Fibroblast of the conjunctiva (primary cell): Measurements from ENCODE around the gene C1orf116.

Source experiments
- DNase-seq: peaks from one replicate; pipeline ENCODE4 v3.0.0-alpha.2; 2010; ENCODE audit warnings: low read depth

Gene C1orf116

DNA sequence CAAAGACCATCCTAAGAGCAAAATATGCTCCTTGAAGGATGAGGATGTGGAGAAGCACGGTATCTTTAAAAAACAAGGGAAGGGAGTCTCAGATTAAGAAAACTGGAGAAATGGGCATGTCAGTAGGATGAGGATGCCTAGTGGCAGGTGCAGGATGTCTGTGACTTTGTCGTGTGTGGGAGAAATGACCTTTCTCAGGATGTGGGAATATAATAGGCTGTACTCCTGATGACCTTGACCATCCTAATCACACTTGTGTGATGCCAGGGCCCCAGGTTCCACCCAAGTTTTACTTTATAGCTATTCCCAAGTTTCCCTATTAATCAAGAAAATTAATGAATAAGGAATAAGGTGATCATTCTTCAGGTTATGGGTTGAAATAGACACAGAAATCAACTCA, 12.9 kb downstream of the C1orf116 start:
- DNase-seq = no peak

DNA sequence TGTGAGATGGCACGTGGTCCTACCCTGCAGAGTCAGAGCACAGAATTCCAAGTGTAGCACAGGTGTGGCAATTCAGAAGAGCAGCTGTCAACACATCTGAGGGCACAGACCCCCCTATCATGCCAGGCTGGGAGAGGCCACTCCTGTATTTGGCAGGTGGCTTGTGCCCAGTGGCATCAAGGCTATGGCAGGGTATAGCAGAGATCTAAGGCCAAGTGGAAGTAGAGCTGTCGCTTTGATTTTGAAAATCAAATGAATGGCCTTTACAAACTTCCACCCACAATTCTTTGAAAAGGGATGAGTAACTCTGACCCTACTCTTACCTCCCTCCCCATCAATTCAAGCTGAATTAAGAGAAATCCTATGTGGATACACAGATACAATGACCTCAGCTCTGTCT, 13.4 kb downstream of the C1orf116 start:
- DNase-seq = no peak

DNA sequence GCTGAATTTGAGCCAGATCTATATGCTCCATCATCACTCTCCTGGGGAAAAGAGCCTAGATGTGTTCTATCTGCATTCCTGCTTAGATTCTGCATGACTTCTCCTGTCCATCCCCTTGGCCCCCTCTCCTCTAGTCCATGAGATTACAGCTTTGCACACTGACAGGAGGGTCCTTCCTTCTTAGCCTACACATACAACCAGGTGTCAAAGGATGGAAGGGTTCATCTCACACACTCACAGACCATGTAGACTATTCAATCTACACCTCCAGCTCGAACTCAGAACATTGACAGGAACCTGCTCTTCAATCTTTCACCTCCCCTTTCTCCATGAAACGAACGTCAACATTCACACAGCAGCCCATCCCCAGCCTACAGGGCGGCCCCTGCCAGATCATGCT, 13.8 kb downstream of the C1orf116 start:
- no peak for DNase-seq

DNA sequence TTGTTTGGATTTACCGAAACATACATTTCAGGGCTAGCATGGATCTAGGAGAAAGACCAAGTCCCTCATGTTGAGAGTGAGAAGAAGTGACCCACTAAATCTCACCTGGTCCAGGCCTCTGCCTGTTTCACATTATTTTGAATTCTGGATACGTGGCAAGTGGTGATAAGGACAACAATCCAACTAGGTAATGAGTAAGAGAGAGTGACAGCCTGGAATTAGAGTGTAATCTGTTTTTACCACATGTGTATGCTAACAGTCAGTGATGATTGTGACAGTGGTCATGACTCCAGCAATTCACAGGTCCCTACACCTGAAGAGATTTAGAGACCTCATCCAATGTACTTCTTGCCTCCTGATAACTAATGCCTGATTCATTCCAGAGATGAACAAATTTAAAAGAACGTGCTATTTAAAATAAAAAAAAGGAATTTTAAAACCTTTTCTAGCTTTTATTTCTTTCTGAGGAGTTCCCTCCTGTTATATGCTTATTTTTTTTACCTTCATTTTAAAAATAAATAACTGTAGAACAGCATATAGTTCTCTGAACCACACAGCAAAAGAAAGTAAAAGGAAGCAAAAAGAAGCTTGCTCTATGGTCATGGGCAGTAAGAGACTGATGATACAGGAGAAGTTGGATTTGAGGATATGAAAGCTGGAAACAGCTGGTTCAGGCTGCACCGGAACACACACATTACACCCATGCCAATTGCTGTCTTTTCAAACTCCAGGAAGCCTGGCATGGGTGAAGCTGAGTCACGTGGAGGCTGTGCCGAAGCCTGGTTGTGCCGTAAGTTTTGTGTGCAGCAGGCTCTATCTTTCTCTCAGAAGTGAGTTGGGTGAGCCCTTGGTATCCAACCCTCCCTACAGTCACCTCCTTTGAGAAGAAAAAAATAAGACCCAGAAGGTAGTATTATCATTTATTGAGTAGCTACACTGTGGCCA, 14.7 kb downstream of the C1orf116 start:
- DNase-seq = no peak

DNA sequence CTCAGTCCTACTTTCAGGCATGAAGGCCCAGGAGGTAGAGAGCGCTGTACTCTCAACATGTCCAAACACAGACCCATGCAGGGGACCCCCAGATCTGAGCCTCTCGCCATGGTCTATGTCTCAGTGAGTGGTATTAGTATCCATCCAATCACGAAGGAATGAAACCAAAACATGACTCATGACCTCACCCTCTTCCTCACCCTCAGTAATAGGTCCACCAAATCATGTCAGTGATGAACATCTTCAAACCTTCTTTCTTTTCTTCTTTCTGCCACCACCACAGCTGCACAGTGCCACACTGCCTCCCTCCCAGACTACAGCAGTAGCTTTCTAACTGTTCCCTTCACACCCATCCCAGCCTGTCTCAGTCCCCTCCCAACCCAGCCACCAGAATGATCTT, 16.8 kb downstream of the C1orf116 start:
- DNase-seq = no peak

DNA sequence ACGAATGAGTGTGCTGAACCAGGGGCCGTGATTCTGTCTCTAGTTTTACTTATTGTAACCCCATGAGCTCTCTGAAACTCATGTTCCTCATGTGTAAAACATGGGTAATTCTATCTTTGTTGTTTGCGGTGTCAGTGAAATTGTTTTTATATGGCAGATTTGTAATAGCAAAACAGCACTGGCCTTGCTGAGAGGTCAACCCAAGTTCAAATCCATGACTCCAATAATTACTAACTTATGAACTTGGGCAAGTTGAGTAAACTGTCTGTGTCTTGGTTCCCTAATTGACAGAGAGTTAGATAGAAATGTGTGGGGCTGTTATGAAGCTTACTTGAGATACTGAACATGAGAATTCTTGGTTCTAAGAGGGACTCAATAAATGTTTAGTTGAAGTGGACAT, 17.8 kb downstream of the C1orf116 start:
- DNase-seq = no peak

DNA sequence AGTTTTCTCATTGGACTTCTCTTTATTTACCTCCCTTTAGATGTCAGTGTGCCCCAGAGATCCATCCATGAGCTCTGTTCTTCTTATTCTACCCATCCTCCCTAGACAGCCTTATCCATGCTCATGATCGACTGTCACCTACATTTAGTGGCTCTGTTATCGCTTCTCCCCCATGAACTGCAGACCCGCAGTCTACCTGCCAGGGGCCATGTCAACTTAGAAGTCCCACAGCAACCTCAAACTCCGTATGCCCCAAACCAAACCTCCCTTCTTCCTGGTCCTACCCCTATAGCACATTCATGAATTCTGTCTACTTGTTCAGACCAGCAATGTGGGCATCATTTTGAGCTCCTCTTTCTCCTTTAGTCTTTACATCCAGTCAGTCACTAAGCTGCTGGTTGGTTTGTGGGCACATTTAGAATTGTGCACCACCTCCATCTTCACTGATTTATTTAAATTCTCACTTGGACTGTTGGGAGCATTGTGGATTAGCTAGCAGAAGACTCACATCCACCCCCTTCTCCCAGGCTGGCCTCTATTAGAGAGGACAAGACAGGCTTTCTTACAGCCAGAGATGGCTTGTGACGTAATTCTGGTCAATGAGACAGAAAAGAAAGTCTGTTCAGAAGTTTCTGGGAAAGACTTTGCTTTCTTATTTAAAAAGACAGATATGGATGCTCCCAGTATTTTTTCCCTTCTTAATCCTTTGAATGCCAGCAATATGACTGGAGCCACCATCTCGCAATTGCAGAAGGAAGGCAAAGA, 19.1 kb downstream of the C1orf116 start:
- no peak for DNase-seq

DNA sequence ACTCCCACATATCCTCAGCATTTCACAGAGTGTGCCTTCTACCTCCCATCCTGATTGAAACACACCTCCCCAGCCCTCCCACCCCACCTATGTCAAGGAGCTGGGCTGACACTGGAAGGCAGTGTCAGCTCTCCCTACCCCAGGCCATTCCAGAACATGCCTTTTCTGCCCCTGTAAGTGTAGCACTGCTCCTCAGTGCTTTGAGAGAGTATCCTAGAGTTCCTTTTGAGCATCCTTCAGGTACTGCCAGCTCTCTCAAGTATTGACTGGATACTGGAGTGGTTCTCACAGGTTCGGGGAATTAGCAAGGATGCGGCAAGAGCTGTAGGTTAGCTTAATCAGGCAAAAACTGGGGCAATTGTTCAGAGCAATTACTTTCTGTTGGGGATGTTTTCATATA, 21.8 kb downstream of the C1orf116 start:
- no peak for DNase-seq

DNA sequence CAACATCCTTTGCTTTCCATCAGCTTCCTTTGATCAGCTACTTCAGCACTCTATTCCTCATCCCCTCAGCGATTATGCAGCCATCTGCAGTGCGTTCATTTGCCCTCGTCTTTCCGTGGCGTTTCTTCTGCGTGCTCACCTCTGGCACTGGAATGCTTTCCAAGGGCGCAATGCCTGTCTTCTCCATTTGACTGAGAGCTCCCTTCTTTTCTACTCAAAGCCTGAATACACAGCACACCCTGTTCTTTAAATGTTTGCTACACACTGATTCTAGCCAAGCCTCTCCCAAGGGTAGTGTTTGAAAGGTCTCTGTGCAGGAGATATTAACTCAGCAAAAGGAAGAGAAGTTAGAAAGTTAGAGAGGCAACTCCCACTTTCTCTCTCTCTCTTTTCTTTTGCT, 22.6 kb downstream of the C1orf116 start:
- DNase-seq = no peak

DNA sequence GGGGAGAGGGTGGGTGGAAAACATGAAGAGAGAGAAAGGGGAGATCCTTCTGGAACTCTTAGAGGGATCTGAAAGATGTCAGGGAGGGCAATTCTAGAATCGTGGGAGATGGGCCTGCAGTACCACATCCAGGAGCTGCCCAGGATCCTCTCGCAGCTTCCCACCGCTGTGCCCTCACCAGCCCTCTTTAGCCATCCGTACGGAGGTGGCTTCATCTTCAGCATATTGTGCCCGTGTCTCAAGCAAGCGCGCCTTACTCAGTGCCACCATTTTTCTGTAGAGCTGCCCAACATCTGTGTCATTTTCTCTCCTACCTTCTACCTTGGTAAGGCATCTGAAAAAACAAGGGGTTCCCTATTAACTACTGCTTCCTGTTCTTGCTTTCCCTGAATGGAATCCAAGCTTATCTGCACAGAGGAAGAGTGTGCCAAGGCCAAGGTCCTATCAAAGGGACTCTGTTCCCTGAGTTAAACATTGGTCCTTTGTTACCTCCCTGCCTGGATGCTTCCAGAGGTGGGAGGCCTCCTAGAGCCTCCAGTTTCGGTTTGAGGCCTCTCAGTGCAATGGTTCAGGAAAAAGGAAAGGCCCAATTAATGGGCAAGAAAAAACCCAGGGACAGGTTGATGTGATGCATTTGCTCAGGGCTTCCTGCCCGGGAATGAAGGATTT, 23.2 kb downstream of the C1orf116 start:
- DNase-seq = no peak

DNA sequence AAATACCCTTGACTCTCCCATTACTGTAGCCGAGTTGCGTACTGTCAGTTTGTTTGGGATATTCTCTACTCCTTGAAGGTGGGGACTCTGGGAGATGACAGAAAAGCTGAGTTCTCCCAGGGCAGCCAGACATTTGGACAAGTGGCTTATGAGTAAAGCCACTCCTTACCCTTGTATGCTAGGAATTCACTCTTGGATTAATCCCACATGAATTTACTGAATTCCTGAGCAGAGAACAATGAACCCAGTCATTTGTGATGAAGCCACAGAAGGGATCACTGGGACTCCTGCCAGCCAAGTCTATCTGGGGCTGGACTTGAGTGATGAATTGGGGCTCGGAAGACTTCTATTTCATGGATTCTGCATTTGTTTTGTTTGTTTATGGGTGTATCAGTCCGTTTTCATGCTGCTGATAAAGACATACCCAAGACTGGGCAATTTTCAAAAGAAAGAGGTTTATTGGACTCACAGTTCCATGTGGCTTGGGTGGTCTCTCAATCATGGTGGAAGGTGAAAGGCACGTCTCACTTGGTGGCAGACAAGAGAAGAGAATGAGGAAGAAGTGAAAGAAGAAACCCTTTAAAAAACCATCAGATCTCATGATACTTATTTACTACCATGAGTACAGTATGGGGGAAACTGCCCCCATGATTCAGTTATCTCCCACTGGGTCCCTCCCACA, 25.1 kb downstream of the C1orf116 start:
- peak; percentile 10 for DNase-seq

DNA sequence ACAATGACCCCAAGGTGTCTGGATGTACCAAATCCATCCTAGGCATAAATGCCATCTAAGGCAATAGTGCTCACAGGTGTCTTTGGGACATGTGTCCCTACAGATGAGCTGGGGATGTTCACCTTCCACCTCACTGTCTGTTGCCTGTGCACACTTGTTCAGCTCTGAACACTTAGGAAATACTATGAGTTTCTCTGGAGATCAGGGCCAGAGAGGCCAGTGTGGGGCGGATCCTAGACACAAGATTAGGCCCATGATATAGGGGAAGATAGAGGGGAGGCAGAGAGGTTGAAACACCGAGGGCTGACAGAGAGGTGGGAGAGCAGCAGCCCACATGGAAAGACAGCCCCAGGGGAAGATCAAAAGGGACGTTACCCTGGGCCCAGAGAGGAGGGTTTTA, 25.6 kb downstream of the C1orf116 start:
- DNase-seq = no peak

DNA sequence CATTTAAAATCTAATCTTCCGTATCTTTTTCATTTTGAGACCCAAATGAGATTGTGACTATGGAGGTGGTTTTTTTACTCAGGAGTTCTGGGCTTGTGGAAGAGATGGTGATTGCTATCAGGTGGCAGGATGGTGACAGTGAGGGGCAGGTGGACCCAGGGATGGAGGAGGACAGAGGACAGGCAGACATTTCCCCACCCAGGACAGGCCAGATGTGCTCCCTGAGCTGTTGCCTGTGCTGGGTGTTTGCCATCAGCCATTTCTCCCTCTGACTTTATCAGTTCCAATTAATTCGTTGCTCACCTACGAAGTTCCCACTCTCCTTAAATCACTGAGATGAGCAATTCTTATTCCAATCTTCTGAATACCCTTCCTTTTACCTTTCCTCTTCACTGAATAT, 26.5 kb downstream of the C1orf116 start:
- DNase-seq = no peak

DNA sequence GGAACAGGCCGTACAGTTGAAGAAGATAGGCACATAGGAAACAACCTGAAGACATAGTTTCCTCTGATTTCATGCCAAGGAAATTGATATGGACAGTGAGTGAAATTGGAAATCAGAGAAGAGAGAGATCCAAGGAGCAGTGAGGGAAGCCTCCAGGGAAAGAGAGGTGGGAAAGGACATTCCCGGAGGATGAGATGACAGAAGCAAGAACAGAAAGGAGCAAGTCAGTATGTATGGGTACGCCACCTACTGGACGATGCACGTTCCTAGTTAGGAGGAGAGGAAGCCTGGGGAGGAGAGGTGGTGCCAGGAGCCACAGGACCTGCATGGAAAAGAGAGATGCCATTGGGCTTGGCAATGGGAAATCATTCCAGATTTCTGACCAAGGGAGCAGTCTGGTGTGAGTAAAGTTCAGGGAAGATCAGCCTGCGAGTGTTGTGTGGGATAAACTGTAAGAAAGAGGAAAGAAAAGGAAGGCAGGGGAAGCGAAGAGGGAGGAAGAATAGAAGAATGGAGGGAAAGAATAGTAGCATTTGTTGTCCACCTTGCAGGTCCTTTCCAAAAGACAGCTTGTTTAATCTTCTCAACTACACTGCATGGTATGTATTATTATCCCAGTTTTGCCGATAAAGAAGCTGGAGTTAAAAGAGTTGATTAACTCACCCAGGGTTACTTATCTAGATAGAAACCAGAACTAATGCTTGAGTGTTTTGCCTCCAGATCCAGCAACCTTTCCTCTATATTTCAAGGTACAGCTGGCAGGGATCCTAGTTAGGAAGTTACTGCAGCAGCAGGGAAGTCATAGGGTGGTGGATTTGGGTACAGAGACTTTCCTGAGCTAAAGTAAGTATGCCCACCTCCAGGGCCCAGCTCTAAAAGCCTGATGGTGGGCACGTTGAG, 27.4 kb downstream of the C1orf116 start:
- peak; percentile 38 for DNase-seq

DNA sequence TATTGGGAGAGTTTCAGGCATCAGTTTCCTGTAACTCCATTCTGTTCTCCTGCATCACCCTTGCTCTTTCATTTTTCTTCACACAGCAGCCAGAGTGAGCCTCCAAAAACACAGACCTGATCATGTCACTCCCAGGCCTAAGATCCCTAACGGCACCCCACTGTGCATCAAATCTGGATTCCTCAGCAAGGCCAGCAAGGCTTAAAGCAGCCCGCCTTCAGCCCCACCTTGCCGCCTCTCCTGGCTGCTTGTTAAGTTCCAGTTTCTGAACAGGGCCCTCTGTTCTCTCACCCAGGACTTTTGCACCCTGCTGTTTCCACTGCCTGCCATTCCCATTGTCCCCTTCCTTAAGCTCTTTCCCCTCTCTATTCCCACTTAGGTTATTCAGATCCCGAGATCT, 29.3 kb downstream of the C1orf116 start:
- no peak for DNase-seq

DNA sequence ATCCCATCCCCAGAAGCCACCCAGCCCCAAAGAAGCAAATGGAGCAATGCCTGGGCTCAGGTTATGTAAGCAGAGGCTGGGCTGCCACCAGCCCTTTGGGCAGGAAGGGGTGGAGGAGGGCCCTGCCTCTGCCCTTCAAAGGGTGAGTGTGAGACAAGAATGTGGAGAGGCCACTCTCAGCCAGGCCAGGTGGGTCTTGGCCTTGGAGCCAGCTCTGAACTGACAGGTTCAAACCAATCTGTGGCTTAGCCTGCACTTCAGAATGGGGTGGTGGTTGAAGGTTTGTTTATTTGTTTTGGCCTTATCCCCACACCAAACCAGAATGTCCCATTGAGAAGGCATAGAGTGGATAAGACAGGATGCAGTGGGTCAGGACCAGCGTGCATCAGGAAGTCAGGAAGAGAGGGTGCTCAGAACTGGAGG, 29.8 kb downstream of the C1orf116 start:
- no peak for DNase-seq

DNA sequence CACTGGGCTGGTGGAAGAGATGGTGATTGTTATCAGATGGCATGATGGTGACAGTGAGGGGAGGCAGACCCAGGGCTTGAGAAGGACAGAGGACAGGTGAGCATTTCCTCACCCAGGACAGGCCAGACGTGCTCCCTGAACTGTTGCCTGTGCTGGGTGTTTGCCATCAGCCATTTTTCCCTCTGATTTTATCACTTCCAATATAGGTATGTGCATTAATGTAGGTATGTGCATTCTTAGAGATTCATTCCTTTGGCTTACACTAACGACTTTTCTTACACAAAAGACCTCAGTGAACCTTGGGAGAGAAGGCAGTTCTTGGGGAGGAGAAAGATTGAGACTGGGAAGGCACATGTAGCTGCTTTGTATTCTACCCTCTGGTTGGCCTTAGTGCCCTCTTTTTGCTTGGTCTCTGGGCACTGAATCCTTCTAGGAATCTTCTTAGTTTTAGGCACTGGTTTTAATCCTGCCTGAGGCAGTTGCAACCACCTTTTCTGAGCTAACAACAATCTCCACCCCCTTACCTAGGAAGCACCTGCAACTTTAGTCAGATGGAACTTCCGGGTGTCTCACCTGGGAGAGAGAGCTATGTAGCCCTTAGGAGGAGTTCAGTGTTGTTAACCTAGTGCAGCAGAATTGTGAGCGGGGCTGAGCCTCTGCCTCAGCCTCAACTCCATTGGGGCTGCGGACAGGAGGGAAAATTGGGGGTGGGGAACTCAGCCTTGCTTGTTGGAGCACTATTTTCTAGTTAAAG, 30.9 kb downstream of the C1orf116 start:
- DNase-seq = no peak

DNA sequence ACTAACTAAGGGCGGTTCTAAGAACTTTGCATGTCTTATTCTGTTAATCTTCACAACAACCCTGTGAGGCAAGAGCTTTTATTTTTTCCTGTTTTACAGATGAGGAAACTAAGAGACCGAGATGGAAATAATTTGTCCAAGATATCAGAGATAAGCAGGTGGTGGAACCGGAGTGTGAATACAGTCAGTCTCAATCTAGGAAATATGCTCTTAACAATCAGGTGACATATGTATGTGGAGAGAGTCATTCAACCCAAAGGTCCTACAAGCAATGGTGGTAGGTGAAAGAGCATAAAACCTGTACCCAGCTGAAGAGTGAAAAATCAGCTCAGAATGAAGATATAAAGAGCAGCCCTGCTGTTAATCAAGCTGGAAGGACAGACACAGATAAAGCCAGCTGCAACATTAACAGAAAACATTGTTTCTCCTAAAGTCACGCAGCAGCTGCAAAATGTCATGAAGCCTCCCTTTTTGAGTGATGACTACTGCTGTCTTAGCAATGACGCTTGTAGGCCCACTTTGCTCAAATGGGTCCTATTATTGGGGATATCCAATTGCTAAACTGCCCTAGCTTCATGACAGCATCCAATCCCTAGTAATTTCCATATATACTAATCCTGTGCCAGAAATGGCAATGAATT, 31.8 kb downstream of the C1orf116 start:
- no peak for DNase-seq

DNA sequence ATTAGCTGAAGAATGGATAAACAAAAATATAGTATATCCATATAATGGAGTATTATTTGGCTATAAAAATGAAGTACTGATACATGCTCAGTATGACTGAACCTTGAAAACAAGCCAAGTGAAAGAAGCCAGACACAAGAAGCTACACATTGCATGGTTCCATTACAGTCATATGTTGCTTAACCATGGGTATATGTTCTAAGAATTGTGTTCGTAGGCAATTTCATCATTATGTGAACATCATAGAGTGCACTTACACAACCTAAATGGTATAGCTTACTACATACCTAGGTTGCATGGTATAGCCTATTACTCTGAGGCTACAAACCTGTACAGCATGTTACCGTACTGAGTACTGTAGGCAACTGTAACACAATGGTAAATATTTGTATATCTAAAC, 33.7 kb downstream of the C1orf116 start:
- DNase-seq = no peak

DNA sequence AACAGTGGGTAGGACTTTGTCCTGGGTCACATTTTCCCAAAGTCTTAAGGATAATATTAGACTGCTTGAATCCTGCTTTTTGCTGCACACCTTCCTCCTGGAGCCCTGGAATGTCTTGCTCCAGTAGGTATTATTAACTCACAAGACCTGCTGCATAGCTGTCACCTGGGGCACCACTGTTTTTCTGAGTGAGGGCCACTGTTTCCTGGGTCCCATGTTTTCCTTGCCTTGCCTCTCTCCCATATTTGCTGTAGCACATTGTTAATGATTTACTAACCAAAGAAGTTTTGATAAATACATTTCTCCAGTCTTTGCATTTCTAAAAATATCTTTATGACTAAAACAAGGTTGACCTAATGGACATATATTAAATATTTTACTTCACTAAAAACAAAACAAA, 39.8 kb downstream of the C1orf116 start:
- no peak for DNase-seq
